ENCODE results near the gene RALGAPA1. TPM values are rescaled to one million over a fixed set of nuclear protein-coding genes. Genes with fewer than 3 reads are reported as not detected.

RALGAPA1 gene
- total and polyA plus RNA-seq, 2 donors from 2014 or later: 13.3 to 78.7 TPM

- no peak for TF ChIP-seq CTCF (IDR thresholded peaks at IDR 0.05; ENCODE audit: borderline replicate concordance, extremely low read depth, insufficient read depth)
- Histone ChIP-seq H3K9ac (ENCODE audit: low read length in 3 of 3) (no peak overlapping the region), H3K9me3 (ENCODE audit: control insufficient read depth in 2 of 3, insufficient read depth in 1 of 3, low read length in 3 of 3) (no peaks in the 10 kb centered on the region), H3K36me3 (ENCODE audit: control insufficient read depth in 2 of 3, insufficient read depth in 3 of 3, low read length in 3 of 3) (no peaks in the 10 kb centered on the region), H3K27ac (ENCODE audit: low read depth in 2 of 2, low read length in 2 of 2) (no peak overlapping the region), H3K4me3 (ENCODE audit: low read length in 3 of 3) (no peak overlapping the region), H3K27me3 (ENCODE audit: control insufficient read depth, insufficient read depth, low read length) (no peaks in the 10 kb centered on the region), H3K4me1 (ENCODE audit: control insufficient read depth in 2 of 3, insufficient read depth in 2 of 3, low read depth in 1 of 3, low read length in 3 of 3) (peaks cover 0 to 6% (median 0%) of the 10 kb centered on the region in 3 donors)
- DNase-seq: no peak
- intact Hi-C loops (cut with DNase I): no loop called here
- no peak for FAIRE-seq
Measured at GRCh38 chr14:35806006-35806907, 2.8 kb downstream of the RALGAPA1 start.

DNA sequence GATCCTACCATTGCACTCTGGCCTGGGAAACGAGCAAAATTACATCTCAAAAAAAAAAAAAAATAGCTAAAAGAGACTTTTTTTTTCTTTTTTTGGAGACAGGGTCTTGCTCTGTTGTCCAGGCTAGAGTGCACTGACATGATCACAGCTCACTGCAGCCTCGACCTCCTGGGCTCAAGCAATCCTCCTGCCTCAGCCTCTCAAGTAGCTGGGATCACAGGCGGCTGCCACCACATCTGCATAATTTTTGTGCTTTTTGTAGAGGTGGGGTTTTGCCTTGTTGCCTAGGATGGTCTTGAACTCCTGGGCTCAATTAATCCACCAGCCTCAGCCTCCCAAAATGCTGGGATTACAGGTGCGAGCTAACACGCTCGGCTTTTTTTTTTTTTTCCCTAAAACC, 11.3 kb downstream of the RALGAPA1 start:
- H3K9ac ChIP-seq (ENCODE audit: low read length in 3 of 3): no peak overlapping the region
- no peak overlapping the region for H3K27ac ChIP-seq (ENCODE audit: low read depth in 2 of 2, low read length in 2 of 2)
- H3K27me3 ChIP-seq (ENCODE audit: control insufficient read depth, insufficient read depth, low read length): no peaks in the 10 kb centered on the region
- H3K4me1 ChIP-seq (ENCODE audit: control insufficient read depth in 2 of 3, insufficient read depth in 2 of 3, low read depth in 1 of 3, low read length in 3 of 3): no peaks in the 10 kb centered on the region
- intact Hi-C loops (cut with DNase I): no loop called here
- no peaks in the 10 kb centered on the region for H3K9me3 ChIP-seq (ENCODE audit: control insufficient read depth in 2 of 3, insufficient read depth in 1 of 3, low read length in 3 of 3)
- no peaks in the 10 kb centered on the region for H3K36me3 ChIP-seq (ENCODE audit: control insufficient read depth in 2 of 3, insufficient read depth in 3 of 3, low read length in 3 of 3)
- FAIRE-seq (no peak), DNase-seq (no peak)
- no peak for TF ChIP-seq CTCF (IDR thresholded peaks at IDR 0.05; ENCODE audit: borderline replicate concordance, extremely low read depth, insufficient read depth)
- H3K4me3 ChIP-seq (ENCODE audit: low read length in 3 of 3): no peak overlapping the region

GRCh38 chr14:35789651-35790050, 19.4 kb downstream of the RALGAPA1 start:
- Histone ChIP-seq H3K36me3 (ENCODE audit: control insufficient read depth in 2 of 3, insufficient read depth in 3 of 3, low read length in 3 of 3) (no peaks in the 10 kb centered on the region), H3K9me3 (ENCODE audit: control insufficient read depth in 2 of 3, insufficient read depth in 1 of 3, low read length in 3 of 3) (no peaks in the 10 kb centered on the region), H3K27ac (ENCODE audit: low read depth in 2 of 2, low read length in 2 of 2) (no peak overlapping the region), H3K9ac (ENCODE audit: low read length in 3 of 3) (no peak overlapping the region), H3K4me3 (ENCODE audit: low read length in 3 of 3) (no peak overlapping the region), H3K27me3 (ENCODE audit: control insufficient read depth, insufficient read depth, low read length) (no peaks in the 10 kb centered on the region), H3K4me1 (ENCODE audit: control insufficient read depth in 2 of 3, insufficient read depth in 2 of 3, low read depth in 1 of 3, low read length in 3 of 3) (no peaks in the 10 kb centered on the region)
- no peak for TF ChIP-seq CTCF (IDR thresholded peaks at IDR 0.05; ENCODE audit: borderline replicate concordance, extremely low read depth, insufficient read depth)
- no peak for DNase-seq
- intact Hi-C loops (cut with DNase I): no loop called here
- FAIRE-seq: no peak
